ENCODE measurements around the gene GARIN1A.
"Not testable (repeated sequence)": the region's sequence is repeated elsewhere in the genome, so short reads cannot be mapped to it uniquely, and the experiment has no call there.

DNA sequence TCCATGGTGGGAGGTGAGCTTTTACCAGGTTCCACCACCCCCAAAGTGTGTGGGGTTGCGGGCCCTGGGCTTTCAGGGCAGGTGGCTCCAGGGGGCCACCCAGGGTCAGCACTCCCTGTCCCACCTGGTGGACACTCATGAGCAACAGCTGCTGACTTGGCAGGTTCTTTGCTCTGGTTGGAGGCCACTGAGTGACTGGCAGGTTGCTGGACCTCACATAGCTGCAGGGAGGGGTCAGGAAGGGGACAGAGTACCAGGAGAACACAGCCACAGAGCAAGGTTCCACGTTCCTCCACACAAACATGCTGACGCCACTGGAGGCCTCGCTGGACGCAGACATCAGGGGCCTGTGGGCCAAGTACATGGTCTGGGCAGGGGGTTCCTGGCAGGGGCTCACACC, 13.7 kb upstream of the GARIN1A start:
- TF ChIP-seq, protein P1, sequence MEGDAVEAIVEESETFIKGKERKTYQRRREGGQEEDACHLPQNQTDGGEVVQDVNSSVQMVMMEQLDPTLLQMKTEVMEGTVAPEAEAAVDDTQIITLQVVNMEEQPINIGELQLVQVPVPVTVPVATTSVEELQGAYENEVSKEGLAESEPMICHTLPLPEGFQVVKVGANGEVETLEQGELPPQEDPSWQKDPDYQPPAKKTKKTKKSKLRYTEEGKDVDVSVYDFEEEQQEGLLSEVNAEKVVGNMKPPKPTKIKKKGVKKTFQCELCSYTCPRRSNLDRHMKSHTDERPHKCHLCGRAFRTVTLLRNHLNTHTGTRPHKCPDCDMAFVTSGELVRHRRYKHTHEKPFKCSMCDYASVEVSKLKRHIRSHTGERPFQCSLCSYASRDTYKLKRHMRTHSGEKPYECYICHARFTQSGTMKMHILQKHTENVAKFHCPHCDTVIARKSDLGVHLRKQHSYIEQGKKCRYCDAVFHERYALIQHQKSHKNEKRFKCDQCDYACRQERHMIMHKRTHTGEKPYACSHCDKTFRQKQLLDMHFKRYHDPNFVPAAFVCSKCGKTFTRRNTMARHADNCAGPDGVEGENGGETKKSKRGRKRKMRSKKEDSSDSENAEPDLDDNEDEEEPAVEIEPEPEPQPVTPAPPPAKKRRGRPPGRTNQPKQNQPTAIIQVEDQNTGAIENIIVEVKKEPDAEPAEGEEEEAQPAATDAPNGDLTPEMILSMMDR (IDR thresholded peaks at IDR 0.05; ENCODE audit: low read length), result not testable (repeated sequence)
- TF ChIP-seq EZH2phosphoT487 (IDR thresholded peaks at IDR 0.05; ENCODE audit: low read length); EZH2 (optimal IDR thresholded peaks at IDR 0.05; ENCODE audit: low read depth, low read length): not testable (repeated sequence)
